Epidermal melanocyte (primary cell): ENCODE results near the gene CYP2E1.
"Not testable (repeated sequence)": the region's sequence is repeated elsewhere in the genome, so short reads cannot be mapped to it uniquely, and the experiment has no call there.

ENCODE experiments used
- DNase-seq: peaks from one replicate; pipeline ENCODE4 v3.0.0; 2011; ENCODE audit warnings: low spot score; ENCODE audit not compliant: insufficient read length

Gene CYP2E1

DNA sequence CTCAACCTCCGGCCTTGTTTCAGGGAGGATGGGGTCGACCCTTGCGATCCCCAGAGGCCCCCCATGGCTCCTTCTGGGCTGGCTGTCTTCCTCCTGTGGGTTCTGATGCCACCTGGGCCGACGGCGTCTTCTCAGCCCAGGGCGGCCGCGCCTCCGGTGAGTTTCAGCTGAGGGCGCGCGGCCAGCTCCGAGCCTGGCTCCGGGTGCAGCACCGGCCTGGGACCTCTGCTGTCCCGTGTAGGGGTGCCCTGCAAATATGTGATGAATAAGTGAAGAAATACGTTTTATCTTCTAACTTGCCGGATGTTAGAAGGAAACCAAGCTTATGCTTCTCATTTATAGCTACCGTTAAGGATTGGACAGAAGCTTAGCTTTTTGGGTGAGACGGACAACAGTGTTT is 42.6 kb downstream of the CYP2E1 start:
- DNase-seq = not testable (repeated sequence)

DNA sequence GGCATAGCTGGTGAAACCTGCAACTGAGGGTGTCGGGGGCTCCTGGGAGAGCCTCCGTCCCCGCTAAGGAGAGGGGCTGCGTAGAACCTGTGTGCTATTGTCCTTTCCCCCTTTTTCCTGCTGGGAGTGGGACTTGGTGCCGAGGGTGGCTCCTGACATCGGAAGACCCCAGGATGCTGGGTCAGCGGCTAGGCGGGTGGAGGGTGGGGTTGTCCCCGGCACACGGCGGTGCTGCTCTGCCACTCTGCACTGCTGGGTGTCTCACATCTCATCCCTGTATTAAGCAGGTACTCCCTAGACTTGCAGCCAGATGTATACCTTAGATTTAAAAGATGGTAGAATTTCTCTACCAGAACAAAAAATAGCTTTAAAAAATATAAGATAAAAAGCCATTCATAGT is 44.9 kb downstream of the CYP2E1 start:
- not testable (repeated sequence) for DNase-seq

DNA sequence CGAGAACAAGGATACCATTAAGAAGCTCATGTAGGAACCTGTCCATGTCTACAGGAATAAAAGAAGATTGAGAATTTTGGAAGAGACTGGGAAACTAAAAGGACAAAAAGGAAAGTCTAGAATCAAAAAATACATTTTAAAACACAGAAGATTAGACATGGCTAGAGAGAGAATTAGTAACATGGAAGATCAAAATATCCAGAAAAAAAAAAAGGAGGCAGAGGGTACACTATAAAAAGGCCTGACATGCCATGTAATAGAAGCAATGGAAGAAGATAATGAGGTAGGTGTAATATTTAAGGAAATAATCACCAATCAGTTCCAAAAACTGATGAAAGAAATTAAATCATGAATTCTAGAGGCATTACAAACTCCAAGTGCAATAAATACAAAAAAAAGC is 46.3 kb downstream of the CYP2E1 start:
- DNase-seq = not testable (repeated sequence)

DNA sequence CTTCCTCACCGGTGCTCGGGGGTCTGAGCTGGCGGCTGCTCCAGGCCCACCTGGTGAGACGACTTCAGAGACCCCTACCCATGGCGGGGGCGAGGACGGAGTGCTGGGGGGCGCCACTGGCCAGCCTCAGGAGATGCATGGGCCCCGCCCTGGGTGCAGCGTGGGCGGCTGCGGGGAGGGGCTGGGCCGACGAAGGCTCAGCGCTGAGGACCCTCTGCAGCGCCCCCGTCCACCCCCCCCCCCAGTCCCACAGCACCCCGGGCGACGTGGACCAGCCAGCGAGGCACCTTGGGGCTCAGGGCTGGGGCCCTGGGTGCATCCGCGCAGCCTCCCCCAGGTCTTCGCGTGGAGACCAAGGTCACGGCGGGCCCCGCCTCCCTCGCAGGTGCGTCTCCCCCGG is 49.9 kb downstream of the CYP2E1 start:
- DNase-seq = not testable (repeated sequence)
